Stomach (tissue), 9 donors: ENCODE results near the gene ITGAV. TPM values are rescaled to one million over a fixed set of nuclear protein-coding genes. Genes with fewer than 3 reads are reported as not detected.

Experiments
- DNase-seq, 2 donors: peaks; one replicate each; pipeline versions ENCODE4 v3.0.0 to v3.0.0-alpha.2; 2013 to 2019
- H3K27ac ChIP-seq, 5 donors: fragments of 200-600 bp in 4 of 5; sonication (generic) in 4 of 5; one replicate each; pipeline ENCODE4 v1.5.1; 2013 to 2019; ENCODE audit warnings: mild to moderate bottlenecking in 1 of 5, moderate library complexity in 1 of 5
- H3K27me3 ChIP-seq, 3 donors: fragments of 200-600 bp; sonication (generic); one replicate each; pipeline ENCODE4 v1.5.1; 2017 to 2019; ENCODE audit warnings: mixed run types in 1 of 3
- H3K36me3 ChIP-seq, 4 donors: fragments of 200-600 bp; sonication (generic); 1 replicate in 3 of 4; 2 replicates in 1 of 4; pipeline ENCODE4 v1.5.1; 2016 to 2019
- H3K4me1 ChIP-seq, 4 donors: fragments of 200-600 bp; sonication (generic); one replicate each; pipeline ENCODE4 v1.5.1; 2016 to 2019
- H3K4me3 ChIP-seq, 4 donors: fragments of 200-600 bp; sonication (generic) in 3 of 4; one replicate each; pipeline ENCODE4 v1.5.1; 2016 to 2019; ENCODE audit warnings: mild to moderate bottlenecking in 1 of 4
- H3K9me3 ChIP-seq, 4 donors: fragments of 200-600 bp; sonication (generic); one replicate each; pipeline ENCODE4 v1.5.1; 2016 to 2019
- CTCF ChIP-seq, 7 experiments: fragments of 450-650 bp in 4 of 7; fragments of 200-600 bp in 3 of 7; sonication (generic) in 3 of 7; IDR thresholded peaks; one replicate each; pipeline ENCODE4 v1.5.1; 2016 to 2019; ENCODE audit warnings: antibody characterized with exemption in 7 of 7, control low read depth in 2 of 7, mild to moderate bottlenecking in 1 of 7
- EP300 ChIP-seq: sonication (generic); formaldehyde crosslinking; IDR thresholded peaks from one replicate; pipeline ENCODE4 v1.6.1; 2017; ENCODE audit warnings: antibody characterized with exemption
- POLR2A ChIP-seq, 4 donors: fragments of 450-650 bp; IDR thresholded peaks; one replicate each; pipeline ENCODE4 v1.6.1; 2016; ENCODE audit warnings: antibody characterized with exemption in 4 of 4, control low read depth in 2 of 4, mild to moderate bottlenecking in 1 of 4, moderate library complexity in 1 of 4
- POLR2AphosphoS5 ChIP-seq, 3 donors: sonication (generic); formaldehyde crosslinking; IDR thresholded peaks; one replicate each; pipeline ENCODE4 v1.6.1; 2016; ENCODE audit warnings: antibody characterized with exemption in 3 of 3
- WGBS, 5 donors: extraction: QIAGEN DNeasy Blood & Tissue Kit in 3 of 5; methylation state at CpG; one replicate each; pipeline versions ENCODE4 v1.1.5 to v1.1.7; 2013 to 2018; 5-methylcytosine and 5-hydroxymethylcytosine counted together
- intact Hi-C: fragments of 100-400 bp; cut with DNase I; formaldehyde crosslinking; loops from one replicate; pipeline ENCODE4 v1.15.1; 2023; ENCODE audit warnings: low total_unique reads
- polyA plus RNA-seq, 3 donors: library from polyadenylated mRNA; stranded (reverse); fragments of 200-250 nt; gene quantifications; one replicate each; pipeline ENCODE4 v1.2.3, GENCODE V29; 2013
- total RNA-seq, 5 donors: library from RNA; depleted of rRNA; stranded (reverse); fragments of >200 nt; gene quantifications; one replicate each; pipeline versions ENCODE4 v1.1.0 to v1.2.3, GENCODE V29; 2014 to 2016
- donor health status: healthy with polysubstance abuse.
- donor health status: Bipolar disorder and iron deficiency.
- donor health status: healthy.

Gene ITGAV
- total and polyA plus RNA-seq, 8 donors = 7.8 to 393 (median 75.5) TPM

DNA sequence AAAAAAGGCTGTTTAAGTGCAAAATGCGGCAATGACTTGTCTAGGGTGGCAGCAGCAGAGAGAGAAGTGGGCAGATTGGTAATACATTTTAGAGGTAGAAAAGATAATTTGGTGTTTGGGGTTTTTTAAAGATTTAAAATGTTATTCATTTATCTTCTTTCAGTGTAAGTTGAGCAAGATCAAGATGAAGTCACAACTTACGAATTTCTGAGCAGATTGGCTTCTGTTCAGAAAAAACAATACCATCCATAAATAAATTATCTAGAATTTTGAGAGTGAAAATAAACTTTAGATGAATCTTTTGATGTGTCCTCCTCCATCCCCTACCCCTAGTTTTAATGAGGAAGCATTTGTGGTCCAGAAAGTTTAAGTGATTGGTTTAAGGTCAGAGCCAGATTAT lies 56.1 kb downstream of the ITGAV start:
- Histone ChIP-seq H3K4me3 (no peak overlapping the region), H3K27me3 (no peaks in the 10 kb centered on the region), H3K36me3 (peaks cover 0 to 91% (median 74%) of the 10 kb centered on the region in 4 donors), H3K27ac (no peak overlapping the region), H3K4me1 (peaks cover 0 to 12% (median 0%) of the 10 kb centered on the region in 4 donors), H3K9me3 (no peaks in the 10 kb centered on the region)
- TF ChIP-seq POLR2A (IDR thresholded peaks at IDR 0.05) (no peak), POLR2AphosphoS5 (IDR thresholded peaks at IDR 0.05) (no peak), CTCF (IDR thresholded peaks at IDR 0.05) (no peak), EP300 (no peak)
- DNase-seq = no peak
- 83 to 88% (median 86%) methylated on average over 2 of the region's 2 CpGs for WGBS, 5 donors
- intact Hi-C loops = no loop called here

DNA sequence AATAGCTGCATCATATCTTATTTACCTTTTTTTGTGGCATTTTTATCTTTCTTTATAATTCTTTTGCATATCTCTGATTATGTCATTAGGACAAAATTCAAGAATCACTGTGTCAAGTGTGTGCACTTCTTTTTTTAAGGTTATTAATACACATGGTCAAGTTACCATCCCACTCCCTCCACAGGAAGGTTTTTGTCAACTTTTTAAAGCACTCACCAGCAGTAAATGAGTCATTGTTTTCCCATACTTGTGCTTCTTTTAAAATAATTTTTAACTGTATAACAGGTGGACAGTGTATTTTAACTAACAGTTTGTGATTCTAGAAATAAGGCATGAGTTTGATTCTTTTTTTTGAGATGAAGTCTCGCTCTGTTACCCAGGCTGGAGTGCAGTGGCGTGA lies 58.3 kb downstream of the ITGAV start:
- no peak overlapping the region for H3K4me3 ChIP-seq
- intact Hi-C loops = no loop called here
- DNase-seq = no peak
- H3K27me3 ChIP-seq = no peaks in the 10 kb centered on the region
- TF ChIP-seq CTCF (IDR thresholded peaks at IDR 0.05) = no peak
- TF ChIP-seq POLR2AphosphoS5 (IDR thresholded peaks at IDR 0.05) = no peak
- TF ChIP-seq EP300 = no peak
- no peak for TF ChIP-seq POLR2A (IDR thresholded peaks at IDR 0.05)
- peaks cover 0 to 87% (median 69%) of the 10 kb centered on the region in 4 donors for H3K36me3 ChIP-seq
- H3K9me3 ChIP-seq = no peaks in the 10 kb centered on the region
- no peak overlapping the region for H3K27ac ChIP-seq
- H3K4me1 ChIP-seq = no peaks in the 10 kb centered on the region
- WGBS, 5 donors = 91 to 98% (median 97%) methylated on average over 2 of the region's 2 CpGs

DNA sequence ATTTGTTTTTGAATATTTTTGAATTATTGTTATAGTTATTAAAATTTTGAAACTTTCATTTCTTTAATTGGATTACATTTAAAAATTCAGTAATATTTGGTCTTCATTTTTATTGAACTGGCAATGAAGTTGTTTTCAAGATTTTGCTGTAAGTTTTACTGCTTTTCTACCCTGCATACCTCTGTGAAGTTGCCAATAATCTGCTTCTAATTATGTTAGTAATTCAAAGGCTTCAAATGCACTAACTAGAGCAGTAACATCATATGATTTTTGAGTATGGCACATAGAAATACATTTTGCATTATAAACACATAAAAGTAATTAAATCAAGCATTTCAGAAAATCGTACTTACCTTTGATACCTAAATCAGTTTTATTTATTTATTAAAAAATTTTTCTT lies 63.7 kb downstream of the ITGAV start:
- intact Hi-C loops = no loop called here
- peaks cover 3 to 93% (median 80%) of the 10 kb centered on the region in 4 donors for H3K36me3 ChIP-seq
- no peak overlapping the region for H3K4me3 ChIP-seq
- H3K27ac ChIP-seq = no peak overlapping the region
- 90 to 94% (median 92%) methylated on average over 1 of the region's 1 CpG for WGBS, 5 donors
- H3K4me1 ChIP-seq = no peaks in the 10 kb centered on the region
- TF ChIP-seq POLR2A (IDR thresholded peaks at IDR 0.05) (no peak), CTCF (IDR thresholded peaks at IDR 0.05) (no peak), EP300 (no peak), POLR2AphosphoS5 (IDR thresholded peaks at IDR 0.05) (no peak)
- DNase-seq = no peak
- H3K27me3 ChIP-seq = no peaks in the 10 kb centered on the region
- no peaks in the 10 kb centered on the region for H3K9me3 ChIP-seq

DNA sequence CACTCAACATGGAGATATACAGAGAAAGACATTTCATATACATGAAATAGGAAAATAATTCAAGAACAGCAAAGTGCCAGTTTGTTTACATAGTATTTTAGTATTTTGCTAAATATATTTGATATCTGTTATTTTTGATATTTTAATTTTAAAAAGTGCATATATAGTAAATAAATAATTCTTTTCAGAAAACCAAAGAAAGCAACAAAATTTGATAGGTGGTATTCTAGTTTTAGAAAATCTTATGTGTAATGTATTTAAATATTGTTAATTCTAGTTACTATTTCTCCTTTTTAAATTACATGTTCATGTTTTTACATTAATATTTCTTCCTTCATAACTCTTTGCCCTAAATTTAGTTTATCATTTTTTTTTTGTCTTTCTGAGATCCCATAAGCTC lies 69.5 kb downstream of the ITGAV start:
- Histone ChIP-seq H3K9me3 (no peaks in the 10 kb centered on the region), H3K27ac (no peak overlapping the region), H3K27me3 (no peaks in the 10 kb centered on the region), H3K36me3 (peaks cover 4 to 91% (median 76%) of the 10 kb centered on the region in 4 donors), H3K4me3 (no peak overlapping the region), H3K4me1 (no peaks in the 10 kb centered on the region)
- TF ChIP-seq POLR2AphosphoS5 (IDR thresholded peaks at IDR 0.05) = no peak
- no peak for TF ChIP-seq CTCF (IDR thresholded peaks at IDR 0.05)
- no peak for TF ChIP-seq EP300
- no peak for TF ChIP-seq POLR2A (IDR thresholded peaks at IDR 0.05)
- DNase-seq = no peak
- intact Hi-C loops = no loop called here
